IMR-90 (cell line): Measurements from ENCODE around the gene DOK6. TPM values are rescaled to one million over a fixed set of nuclear protein-coding genes. Genes with fewer than 3 reads are reported as not detected.

Experiments used
- ATAC-seq: fragments of 200-7000 bp; cut with Tn5 transposase; 2 replicates; pipeline ENCODE4 v1.9.1; 2020; ENCODE audit warnings: low read depth, mild to moderate bottlenecking, moderate library complexity
- BruUV-seq: library from RNA; stranded (reverse); fragments of 400-500 nt; replicated peaks from 2 replicates; lab custom pipeline; 2021; lab: Mats Ljungman, UMichigan
- CTCF ChIA-PET: fragments of 300-600 bp; formaldehyde crosslinking; extraction: SDS; loops from one replicate; lab custom pipeline; 2021; ENCODE audit warnings: antibody characterized with exemption; lab: Yijun Ruan, JAX
- POLR2A ChIA-PET: fragments of 300-600 bp; sonication (Branson Sonifier 250); formaldehyde crosslinking; loops from one replicate; lab custom pipeline; 2022; ENCODE audit warnings: antibody characterized with exemption; ENCODE audit not compliant: unreplicated experiment; lab: Charles Lee
- DNase-seq: peaks from one replicate; pipeline ENCODE4 v3.0.0; 2013
- H2AFZ ChIP-seq: replicated peaks from 2 replicates; pipeline ENCODE3; 2013; ENCODE audit warnings: low read length, mild to moderate bottlenecking; ENCODE audit not compliant: poor library complexity
- H2AK5ac ChIP-seq: 2 replicates; pipeline ENCODE4 v1.6.1; 2013; ENCODE audit warnings: low read depth, low read length, inconsistent platforms
- H2AK9ac ChIP-seq: replicated peaks from 2 replicates; pipeline ENCODE3; 2013; ENCODE audit warnings: mild to moderate bottlenecking, low read depth, low read length, moderate library complexity; ENCODE audit not compliant: poor library complexity
- H2BK120ac ChIP-seq: 2 replicates; pipeline ENCODE4 v1.6.1; 2013; ENCODE audit warnings: low read depth, low read length, inconsistent platforms
- H2BK15ac ChIP-seq: 3 replicates; pipeline ENCODE4 v1.6.1; 2013; ENCODE audit warnings: low read depth, low read length, inconsistent platforms
- H2BK20ac ChIP-seq: 2 replicates; pipeline ENCODE4 v1.6.1; 2013; ENCODE audit warnings: low read depth, mild to moderate bottlenecking, inconsistent platforms, low read length, moderate library complexity
- H2BK5ac ChIP-seq: 2 replicates; pipeline ENCODE4 v1.6.1; 2013; ENCODE audit warnings: mild to moderate bottlenecking, low read depth, low read length, inconsistent platforms; ENCODE audit not compliant: poor library complexity, severe bottlenecking
- H3K14ac ChIP-seq: replicated peaks from 2 replicates; pipeline ENCODE4 v1.6.1; 2013; ENCODE audit warnings: low read depth, low read length, inconsistent platforms
- H3K18ac ChIP-seq: 2 replicates; pipeline ENCODE4 v1.6.1; 2013; ENCODE audit warnings: low read depth, low read length, control low read depth
- H3K23ac ChIP-seq: 2 replicates; pipeline ENCODE4 v1.6.1; 2013; ENCODE audit warnings: low read depth, low read length, inconsistent platforms
- H3K27ac ChIP-seq: 2 replicates; pipeline ENCODE4 v1.5.1; 2013; ENCODE audit warnings: mild to moderate bottlenecking, control low read depth, low read length; ENCODE audit not compliant: insufficient read depth
- H3K27me3 ChIP-seq: 2 replicates; pipeline ENCODE4 v1.6.1; 2013; ENCODE audit warnings: low read length; ENCODE audit not compliant: control insufficient read depth, insufficient read depth
- H3K36me3 ChIP-seq: 2 replicates; pipeline ENCODE4 v1.6.1; 2013; ENCODE audit warnings: low read length, mixed read lengths; ENCODE audit not compliant: control insufficient read depth, insufficient read depth
- H3K4ac ChIP-seq: 2 replicates; pipeline ENCODE4 v1.6.1; 2013; ENCODE audit warnings: low read depth, low read length, inconsistent platforms
- H3K4me1 ChIP-seq: 2 replicates; pipeline ENCODE4 v1.6.1; 2013; ENCODE audit warnings: low read length, mixed read lengths; ENCODE audit not compliant: control insufficient read depth, insufficient read depth
- H3K4me2 ChIP-seq: 2 replicates; pipeline ENCODE4 v1.6.1; 2013; ENCODE audit warnings: low read depth, mild to moderate bottlenecking, control low read depth, low read length, moderate library complexity
- H3K4me3 ChIP-seq: 2 replicates; pipeline ENCODE4 v1.5.1; 2013; ENCODE audit warnings: low read depth, mild to moderate bottlenecking, control low read depth, low read length, moderate library complexity; ENCODE audit not compliant: insufficient read depth
- H3K56ac ChIP-seq: 2 replicates; pipeline ENCODE4 v1.6.1; 2013; ENCODE audit warnings: low read length, inconsistent platforms; ENCODE audit not compliant: insufficient read depth; ENCODE audit errors: extremely low read depth
- H3K79me1 ChIP-seq, 2 experiments: 2 replicates each; pipeline ENCODE4 v1.6.1; 2013; ENCODE audit warnings: low read length in 2 of 2, inconsistent platforms in 1 of 2, low read depth in 1 of 2
- H3K9ac ChIP-seq: 2 replicates; pipeline ENCODE4 v1.6.1; 2013; ENCODE audit warnings: low read depth, low read length, control low read depth
- H3K9me1 ChIP-seq: 2 replicates; pipeline ENCODE4 v1.6.1; 2013; ENCODE audit warnings: low read length, inconsistent platforms; ENCODE audit not compliant: insufficient read depth
- H3K9me3 ChIP-seq: 2 replicates; pipeline ENCODE4 v1.6.1; 2013; ENCODE audit warnings: low read length; ENCODE audit not compliant: control insufficient read depth, insufficient read depth
- H4K20me1 ChIP-seq: 2 replicates; pipeline ENCODE4 v1.6.1; 2013; ENCODE audit warnings: low read length, inconsistent platforms; ENCODE audit not compliant: insufficient read depth
- H4K5ac ChIP-seq: 2 replicates; pipeline ENCODE4 v1.6.1; 2013; ENCODE audit warnings: mild to moderate bottlenecking, low read depth, low read length, control low read depth
- H4K8ac ChIP-seq, 2 experiments: 2 replicates each; pipeline ENCODE4 v1.6.1; 2013; ENCODE audit warnings: low read depth in 2 of 2, low read length in 2 of 2, control low read depth in 1 of 2, inconsistent platforms in 1 of 2
- H4K91ac ChIP-seq: 2 replicates; pipeline ENCODE4 v1.6.1; 2013; ENCODE audit warnings: low read depth, low read length, inconsistent platforms; ENCODE audit not compliant: insufficient read depth
- CHD1 ChIP-seq: IDR thresholded peaks from 2 replicates; pipeline ENCODE4 v1.6.1; 2012; ENCODE audit warnings: low read depth, low read length, improper control_type of control experiment
- CTCF ChIP-seq: conservative IDR thresholded peaks from 2 replicates; pipeline ENCODE4 v1.5.1; 2012; ENCODE audit warnings: mild to moderate bottlenecking, low read depth, low read length, improper control_type of control experiment
- ELK1 ChIP-seq: fragments of 150-350 bp; IDR thresholded peaks from 2 replicates; pipeline ENCODE4 v1.6.1; 2016; ENCODE audit warnings: low read depth, mild to moderate bottlenecking, low read length, moderate library complexity, borderline replicate concordance
- MXI1 ChIP-seq: IDR thresholded peaks from 2 replicates; pipeline ENCODE4 v1.6.1; 2012; ENCODE audit warnings: low read depth, mild to moderate bottlenecking, low read length, moderate library complexity, borderline replicate concordance
- RAD21 ChIP-seq: IDR thresholded peaks from 2 replicates; pipeline ENCODE4 v1.6.1; 2012; ENCODE audit warnings: low read length, improper control_type of control experiment
- RFX5 ChIP-seq: IDR thresholded peaks from 2 replicates; pipeline ENCODE4 v1.8.0; 2012; ENCODE audit warnings: low read depth, mild to moderate bottlenecking, low read length, moderate library complexity
- SMC3 ChIP-seq: fragments of 150-350 bp; IDR thresholded peaks from 2 replicates; pipeline ENCODE4 v1.6.1; 2016; ENCODE audit warnings: low read depth, mild to moderate bottlenecking, antibody characterized with exemption, low read length, moderate library complexity
- WGBS, 2 experiments: methylation state at CpG; one replicate each; pipeline versions ENCODE4 v1.1.5 to v1.1.7; 2013; ENCODE audit warnings: missing lambda C conversion rate in 2 of 2; ENCODE audit not compliant: insufficient read length in 1 of 2; ENCODE audit errors: extremely low coverage in 2 of 2; 5-methylcytosine and 5-hydroxymethylcytosine counted together
- dilution Hi-C: fragments of 300-500 bp; cut with HindIII; formaldehyde crosslinking; loops from one replicate; pipeline ENCODE4 v1.14.3; 2018; ENCODE audit warnings: low sequenced_read_pairs; ENCODE audit not compliant: unreplicated experiment
- in situ Hi-C: fragments of 300-500 bp; cut with MboI; formaldehyde crosslinking; loops from 3 replicates; pipeline ENCODE4 v1.14.3; 2019; ENCODE audit warnings: low sequenced_read_pairs, inconsistent platforms, mixed read lengths
- intact Hi-C: fragments of 100-400 bp; cut with micrococcal nuclease; formaldehyde crosslinking; loops from 2 replicates; pipeline ENCODE4 v1.10.0; 2022
- polyA plus RNA-seq, 3 experiments: library from polyadenylated mRNA; depleted of rRNA; stranded (reverse); fragments of >200 nt; gene quantifications; 2 replicates each; pipeline ENCODE4 v1.2.3, GENCODE V29; 2012; ENCODE audit warnings: low replicate concordance in 1 of 3
- total RNA-seq: library from RNA; depleted of rRNA; stranded (reverse); fragments of >200 nt; gene quantifications from 2 replicates; pipeline ENCODE4 v1.2.3, GENCODE V29; 2012

DOK6 gene
- total and polyA plus RNA-seq, 2 of the 4 experiments (the other 2 are of a cell fraction) = 1.9 to 2.7 TPM

- H4K8ac ChIP-seq = no peak overlapping the region
- no peak overlapping the region for H2AFZ ChIP-seq
- H3K4me3 ChIP-seq = no peak overlapping the region
- no peaks in the 10 kb centered on the region for H3K4me1 ChIP-seq
- H2AK9ac ChIP-seq = no peak overlapping the region
- H3K14ac ChIP-seq = no peak overlapping the region
- no peaks in the 10 kb centered on the region for H3K27me3 ChIP-seq
- ChIA-PET POLR2A (no interaction called here), CTCF (no interaction called here)
- in situ Hi-C loops (no loop called here), dilution Hi-C loops (no loop called here), intact Hi-C loops (no loop called here)
- H3K23ac ChIP-seq = no peak overlapping the region
- no peak overlapping the region for H3K4ac ChIP-seq
- no peak overlapping the region for H2AK5ac ChIP-seq
- no peak overlapping the region for H3K9ac ChIP-seq
- H4K5ac ChIP-seq = no peak overlapping the region
- ATAC-seq = no peak
- no CpG with 5 or more reads among the region's 2 CpGs for WGBS, 2 experiments
- TF ChIP-seq SMC3 (no peak), RFX5 (no peak), CTCF (no peak), RAD21 (no peak), ELK1 (no peak), CHD1 (no peak), MXI1 (no peak)
- H2BK15ac ChIP-seq = no peak overlapping the region
- no peak overlapping the region for H3K27ac ChIP-seq
- H3K4me2 ChIP-seq = no peak overlapping the region
- H4K91ac ChIP-seq = no peak overlapping the region
- DNase-seq = no peak
- H3K9me1 ChIP-seq = no peaks in the 10 kb centered on the region
- H2BK20ac ChIP-seq = no peak overlapping the region
- BruUV-seq = no TSS peak
- no peaks in the 10 kb centered on the region for H3K79me1 ChIP-seq
- no peak overlapping the region for H2BK120ac ChIP-seq
- H3K36me3 ChIP-seq = no peaks in the 10 kb centered on the region
- no peak overlapping the region for H3K18ac ChIP-seq
- no peak overlapping the region for H2BK5ac ChIP-seq
- H3K9me3 ChIP-seq = no peaks in the 10 kb centered on the region
- H4K20me1 ChIP-seq = no peaks in the 10 kb centered on the region
- H3K56ac ChIP-seq = no peak overlapping the region
Observed at GRCh38 chr18:69705987-69706386, 305.3 kb downstream of the DOK6 start.
